ENCODE measurements around the gene SEMA4C. TPM values are rescaled to one million over a fixed set of nuclear protein-coding genes. Genes with fewer than 3 reads are reported as not detected.

SEMA4C gene
- polyA plus RNA-seq, 1 of the 3 experiments (the other 2 are of a cell fraction), result 34.8 TPM

GRCh38 chr2:96898641-96899412 is 28.9 kb upstream of the SEMA4C start:
- no peak for DNase-seq
- POLR2A ChIA-PET, result no interaction called here
- H3K4me2 ChIP-seq, result no peak overlapping the region

More at GRCh38 chr2:96898641-96899412, 28.9 kb upstream of the SEMA4C start:
- Histone ChIP-seq H3K9me2 (no peaks in the 10 kb centered on the region), H3K4me1 (ENCODE audit: control insufficient read depth in 1 of 2, insufficient read depth in 2 of 2, low read depth in 1 of 2, low read length in 1 of 2) (peaks cover 0 to 20% of the 10 kb centered on the region in 2 experiments; a peak in 1 of 4 replicates), H3K9ac (no peak overlapping the region), H3K36me3 (replicated peaks in 1 of 2; ENCODE audit: control insufficient read depth in 1 of 2, insufficient read depth in 2 of 2, low read length in 1 of 2) (no peaks in the 10 kb centered on the region), H3K9me3 (no peaks in the 10 kb centered on the region), H4K20me1 (ENCODE audit: insufficient read depth) (no peaks in the 10 kb centered on the region), H3K79me2 (ENCODE audit: insufficient read depth) (no peaks in the 10 kb centered on the region), H3F3A (replicated peaks; ENCODE audit: insufficient read depth) (no peaks in the 10 kb centered on the region), H3K27me3 (ENCODE audit: insufficient read depth) (no peaks in the 10 kb centered on the region), H3K27ac (ENCODE audit: low read depth in 2 of 2, low read length in 1 of 2) (no peak overlapping the region), H2AFZ (ENCODE audit: low read depth) (no peak overlapping the region), H3K4me3 (ENCODE audit: low read depth in 2 of 2, low read length in 1 of 2) (no peak overlapping the region)
- CTCF ChIA-PET, result interaction anchor here (1.0 to 1.6 kb wide), 3 partner anchors 10 to 41 kb away, joined by 3 to 9 read pairs (median 9); partner anchors contain the start of gene ANKRD39
- 66% methylated on average over 11 of the region's 11 CpGs for WGBS (ENCODE audit: low lambda C conversion rate)
- TF ChIP-seq GABPA (IDR thresholded peaks at IDR 0.05; ENCODE audit: low read depth) (no peak), JUND (IDR thresholded peaks at IDR 0.05) (no peak), TAF1 (IDR thresholded peaks at IDR 0.05; ENCODE audit: borderline replicate concordance, low read depth, low read length) (no peak), FOSL2 (IDR thresholded peaks at IDR 0.05; ENCODE audit: borderline replicate concordance, low read depth) (no peak), RCOR1 (IDR thresholded peaks at IDR 0.05; ENCODE audit: low read length) (no peak), ZBTB33 (IDR thresholded peaks at IDR 0.05; ENCODE audit: borderline replicate concordance, low read depth) (no peak), RXRA (IDR thresholded peaks at IDR 0.05; ENCODE audit: borderline replicate concordance, low read depth) (no peak), SIN3A (IDR thresholded peaks at IDR 0.05; ENCODE audit: borderline replicate concordance, low read depth, low read length) (no peak), FOXJ3 (CRISPR knock-in tag; IDR thresholded peaks at IDR 0.05) (no peak), MXI1 (IDR thresholded peaks at IDR 0.05; ENCODE audit: low read depth, low read length) (no peak)
- TF ChIP-seq, protein P1, sequence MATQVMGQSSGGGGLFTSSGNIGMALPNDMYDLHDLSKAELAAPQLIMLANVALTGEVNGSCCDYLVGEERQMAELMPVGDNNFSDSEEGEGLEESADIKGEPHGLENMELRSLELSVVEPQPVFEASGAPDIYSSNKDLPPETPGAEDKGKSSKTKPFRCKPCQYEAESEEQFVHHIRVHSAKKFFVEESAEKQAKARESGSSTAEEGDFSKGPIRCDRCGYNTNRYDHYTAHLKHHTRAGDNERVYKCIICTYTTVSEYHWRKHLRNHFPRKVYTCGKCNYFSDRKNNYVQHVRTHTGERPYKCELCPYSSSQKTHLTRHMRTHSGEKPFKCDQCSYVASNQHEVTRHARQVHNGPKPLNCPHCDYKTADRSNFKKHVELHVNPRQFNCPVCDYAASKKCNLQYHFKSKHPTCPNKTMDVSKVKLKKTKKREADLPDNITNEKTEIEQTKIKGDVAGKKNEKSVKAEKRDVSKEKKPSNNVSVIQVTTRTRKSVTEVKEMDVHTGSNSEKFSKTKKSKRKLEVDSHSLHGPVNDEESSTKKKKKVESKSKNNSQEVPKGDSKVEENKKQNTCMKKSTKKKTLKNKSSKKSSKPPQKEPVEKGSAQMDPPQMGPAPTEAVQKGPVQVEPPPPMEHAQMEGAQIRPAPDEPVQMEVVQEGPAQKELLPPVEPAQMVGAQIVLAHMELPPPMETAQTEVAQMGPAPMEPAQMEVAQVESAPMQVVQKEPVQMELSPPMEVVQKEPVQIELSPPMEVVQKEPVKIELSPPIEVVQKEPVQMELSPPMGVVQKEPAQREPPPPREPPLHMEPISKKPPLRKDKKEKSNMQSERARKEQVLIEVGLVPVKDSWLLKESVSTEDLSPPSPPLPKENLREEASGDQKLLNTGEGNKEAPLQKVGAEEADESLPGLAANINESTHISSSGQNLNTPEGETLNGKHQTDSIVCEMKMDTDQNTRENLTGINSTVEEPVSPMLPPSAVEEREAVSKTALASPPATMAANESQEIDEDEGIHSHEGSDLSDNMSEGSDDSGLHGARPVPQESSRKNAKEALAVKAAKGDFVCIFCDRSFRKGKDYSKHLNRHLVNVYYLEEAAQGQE (IDR thresholded peaks at IDR 0.05; ENCODE audit: low read depth, low read length), result no peak

Data from SK-N-SH (cell line).